ENCODE measurements around the gene UGT3A2. TPM values are rescaled to one million over a fixed set of nuclear protein-coding genes. Genes with fewer than 3 reads are reported as not detected.

UGT3A2 gene, protein sequence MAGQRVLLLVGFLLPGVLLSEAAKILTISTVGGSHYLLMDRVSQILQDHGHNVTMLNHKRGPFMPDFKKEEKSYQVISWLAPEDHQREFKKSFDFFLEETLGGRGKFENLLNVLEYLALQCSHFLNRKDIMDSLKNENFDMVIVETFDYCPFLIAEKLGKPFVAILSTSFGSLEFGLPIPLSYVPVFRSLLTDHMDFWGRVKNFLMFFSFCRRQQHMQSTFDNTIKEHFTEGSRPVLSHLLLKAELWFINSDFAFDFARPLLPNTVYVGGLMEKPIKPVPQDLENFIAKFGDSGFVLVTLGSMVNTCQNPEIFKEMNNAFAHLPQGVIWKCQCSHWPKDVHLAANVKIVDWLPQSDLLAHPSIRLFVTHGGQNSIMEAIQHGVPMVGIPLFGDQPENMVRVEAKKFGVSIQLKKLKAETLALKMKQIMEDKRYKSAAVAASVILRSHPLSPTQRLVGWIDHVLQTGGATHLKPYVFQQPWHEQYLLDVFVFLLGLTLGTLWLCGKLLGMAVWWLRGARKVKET
- 0.21 and 0.88 TPM in 2 replicates for total RNA-seq

DNA sequence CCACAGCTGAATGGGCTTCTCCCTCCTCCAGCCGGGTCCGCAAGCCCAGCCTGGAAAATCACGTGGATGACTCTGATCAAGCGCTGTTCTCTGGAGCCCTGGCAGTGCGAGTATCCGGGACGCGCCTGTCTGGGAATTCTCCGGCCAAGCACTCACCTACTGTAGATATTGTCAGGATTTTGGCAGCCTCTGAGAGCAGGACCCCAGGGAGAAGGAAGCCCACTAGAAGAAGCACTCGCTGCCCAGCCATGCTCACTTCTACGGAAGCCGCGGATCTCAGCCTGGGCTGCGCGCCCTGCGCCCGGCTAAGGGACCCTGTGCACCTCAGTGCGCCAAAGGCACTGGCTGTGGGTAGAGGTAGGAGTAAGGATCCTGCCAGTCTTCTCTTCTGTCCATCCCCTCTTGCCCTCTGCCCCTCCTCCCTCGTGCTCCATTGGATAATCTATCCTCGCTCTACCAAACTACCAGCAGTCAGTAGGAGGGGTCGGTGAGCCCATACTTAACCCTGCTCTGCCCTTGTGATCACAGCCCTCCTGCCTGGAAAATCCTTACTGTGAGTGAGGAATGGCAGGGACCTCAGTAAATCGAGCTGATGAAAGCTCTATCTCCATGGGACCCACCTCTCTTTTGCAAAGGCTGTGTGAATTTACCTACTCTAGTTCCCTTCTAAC is at the start of gene UGT3A2:
Gene UGT3A2 (minus strand): TSS at position 343 of the 671 bp plus-strand sequence. CDS start 93 bp downstream, at position 250.
- peaks cover 9% of the 10 kb centered on the region for H3K27me3 ChIP-seq (ENCODE audit: control insufficient read depth, insufficient read depth, low read length)
- DNase-seq (ENCODE audit: low read depth), result no peak
- TF ChIP-seq, protein P1, sequence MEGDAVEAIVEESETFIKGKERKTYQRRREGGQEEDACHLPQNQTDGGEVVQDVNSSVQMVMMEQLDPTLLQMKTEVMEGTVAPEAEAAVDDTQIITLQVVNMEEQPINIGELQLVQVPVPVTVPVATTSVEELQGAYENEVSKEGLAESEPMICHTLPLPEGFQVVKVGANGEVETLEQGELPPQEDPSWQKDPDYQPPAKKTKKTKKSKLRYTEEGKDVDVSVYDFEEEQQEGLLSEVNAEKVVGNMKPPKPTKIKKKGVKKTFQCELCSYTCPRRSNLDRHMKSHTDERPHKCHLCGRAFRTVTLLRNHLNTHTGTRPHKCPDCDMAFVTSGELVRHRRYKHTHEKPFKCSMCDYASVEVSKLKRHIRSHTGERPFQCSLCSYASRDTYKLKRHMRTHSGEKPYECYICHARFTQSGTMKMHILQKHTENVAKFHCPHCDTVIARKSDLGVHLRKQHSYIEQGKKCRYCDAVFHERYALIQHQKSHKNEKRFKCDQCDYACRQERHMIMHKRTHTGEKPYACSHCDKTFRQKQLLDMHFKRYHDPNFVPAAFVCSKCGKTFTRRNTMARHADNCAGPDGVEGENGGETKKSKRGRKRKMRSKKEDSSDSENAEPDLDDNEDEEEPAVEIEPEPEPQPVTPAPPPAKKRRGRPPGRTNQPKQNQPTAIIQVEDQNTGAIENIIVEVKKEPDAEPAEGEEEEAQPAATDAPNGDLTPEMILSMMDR (IDR thresholded peaks at IDR 0.05; ENCODE audit: insufficient read depth, low read length, poor library complexity, severe bottlenecking), result no peak
- H3K36me3 ChIP-seq (ENCODE audit: control insufficient read depth, insufficient read depth, low read length), result no peaks in the 10 kb centered on the region
- no peak within 1 kb of the TSS for H3K4me3 ChIP-seq (ENCODE audit: low read depth, low read length)

- Histone ChIP-seq H3K27me3 (ENCODE audit: control insufficient read depth, insufficient read depth, low read length) (no peaks in the 10 kb centered on the region), H3K4me3 (ENCODE audit: low read depth, low read length) (no peak overlapping the region), H3K36me3 (ENCODE audit: control insufficient read depth, insufficient read depth, low read length) (peaks cover 1% of the 10 kb centered on the region)
- no peak for DNase-seq (ENCODE audit: low read depth)
- TF ChIP-seq, protein P1 (IDR thresholded peaks at IDR 0.05; ENCODE audit: insufficient read depth, low read length, poor library complexity, severe bottlenecking), result no peak
Measured at GRCh38 chr5:36111238-36111637, 44.6 kb upstream of the UGT3A2 start.

DNA sequence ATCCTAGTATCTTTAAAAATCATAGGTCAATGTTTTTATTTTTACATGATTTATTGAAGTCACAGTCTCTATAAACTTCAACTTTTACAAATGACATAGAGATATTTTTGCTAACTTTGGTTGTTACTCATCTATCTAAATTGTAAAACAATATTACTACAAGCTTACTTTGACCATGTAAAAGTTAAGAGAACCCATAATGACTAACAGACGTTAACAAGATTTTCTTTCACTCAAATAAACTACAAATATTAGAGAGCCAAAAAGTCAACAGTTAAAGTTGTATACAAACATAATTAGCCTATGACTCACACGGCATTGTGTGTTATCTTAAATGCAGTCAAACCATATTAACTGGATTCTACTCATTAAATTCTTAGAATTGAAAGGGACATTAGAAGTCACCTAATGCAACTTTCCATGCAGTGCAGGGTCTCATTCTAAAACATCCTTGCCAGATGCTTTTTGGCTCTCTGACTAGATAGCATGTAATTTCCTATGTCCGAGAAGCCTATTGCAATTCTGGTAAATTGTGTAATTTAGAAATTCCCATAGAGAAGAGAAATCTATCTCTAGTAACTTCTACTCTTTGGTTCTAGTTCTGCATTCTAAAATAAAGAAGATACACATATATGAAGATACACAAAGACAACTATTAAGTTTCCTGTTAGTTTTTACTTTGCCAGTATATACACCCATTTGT is 42.2 kb upstream of the UGT3A2 start:
- Histone ChIP-seq H3K27me3 (ENCODE audit: control insufficient read depth, insufficient read depth, low read length) (no peaks in the 10 kb centered on the region), H3K4me3 (ENCODE audit: low read depth, low read length) (no peak overlapping the region), H3K36me3 (ENCODE audit: control insufficient read depth, insufficient read depth, low read length) (peaks cover 1% of the 10 kb centered on the region)
- TF ChIP-seq, protein P1 (IDR thresholded peaks at IDR 0.05; ENCODE audit: insufficient read depth, low read length, poor library complexity, severe bottlenecking), result no peak
- no peak for DNase-seq (ENCODE audit: low read depth)

- Histone ChIP-seq H3K27me3 (ENCODE audit: control insufficient read depth, insufficient read depth, low read length) (no peaks in the 10 kb centered on the region), H3K4me3 (ENCODE audit: low read depth, low read length) (no peak overlapping the region), H3K36me3 (ENCODE audit: control insufficient read depth, insufficient read depth, low read length) (peaks cover 1% of the 10 kb centered on the region)
- TF ChIP-seq, protein P1 (IDR thresholded peaks at IDR 0.05; ENCODE audit: insufficient read depth, low read length, poor library complexity, severe bottlenecking), result no peak
- DNase-seq (ENCODE audit: low read depth), result no peak
Measured at GRCh38 chr5:36105819-36106218, 39.1 kb upstream of the UGT3A2 start.

GRCh38 chr5:36099748-36100147 is 33.1 kb upstream of the UGT3A2 start:
- H3K27me3 ChIP-seq (ENCODE audit: control insufficient read depth, insufficient read depth, low read length), result no peaks in the 10 kb centered on the region
- no peak overlapping the region for H3K4me3 ChIP-seq (ENCODE audit: low read depth, low read length)
- no peaks in the 10 kb centered on the region for H3K36me3 ChIP-seq (ENCODE audit: control insufficient read depth, insufficient read depth, low read length)
- no peak for DNase-seq (ENCODE audit: low read depth)
- TF ChIP-seq, protein P1 (IDR thresholded peaks at IDR 0.05; ENCODE audit: insufficient read depth, low read length, poor library complexity, severe bottlenecking), result no peak

Measured in kidney epithelial cell (primary cell).